Measurements from ENCODE around the gene ACADVL. TPM values are rescaled to one million over a fixed set of nuclear protein-coding genes. Genes with fewer than 3 reads are reported as not detected.

ACADVL gene
- total and polyA plus RNA-seq, 8 donors = 285 to 654 (median 381) TPM

GRCh38 chr17:7183433-7184090, 36.2 kb upstream of the ACADVL start:
- Histone ChIP-seq H3K4me1 (peaks cover 0 to 9% of the 10 kb centered on the region in 2 donors), H3K4me3 (no peak overlapping the region), H3K27ac (no peak overlapping the region), H3K27me3 (peaks cover 0 to 3% of the 10 kb centered on the region in 2 donors), H3K9me3 (no peaks in the 10 kb centered on the region), H3K36me3 (no peaks in the 10 kb centered on the region)
- DNase-seq (peak in 1 of 4 donors; percentile 2), ATAC-seq (no peak)
- TF ChIP-seq CTCF (IDR thresholded peaks at IDR 0.05) = no peak
- intact Hi-C loops (cut with DNase I) = no loop called here

- Histone ChIP-seq H3K9me3 (no peaks in the 10 kb centered on the region), H3K4me1 (peaks cover 0 to 9% of the 10 kb centered on the region in 2 donors), H3K36me3 (no peaks in the 10 kb centered on the region), H3K27me3 (no peaks in the 10 kb centered on the region), H3K4me3 (no peak overlapping the region), H3K27ac (no peak overlapping the region)
- ATAC-seq = peak; percentile 79
- peak in 2 of 4 donors; percentile 72 to 76 for DNase-seq
- intact Hi-C loops (cut with DNase I) = no loop called here
- TF ChIP-seq CTCF (IDR thresholded peaks at IDR 0.05) = no peak
Measured at GRCh38 chr17:7184091-7184488, 35.6 kb upstream of the ACADVL start.

GRCh38 chr17:7184647-7185046, 35.1 kb upstream of the ACADVL start:
- no peak overlapping the region for H3K4me3 ChIP-seq
- TF ChIP-seq CTCF (IDR thresholded peaks at IDR 0.05) = no peak
- H3K27ac ChIP-seq = no peak overlapping the region
- H3K27me3 ChIP-seq = no peaks in the 10 kb centered on the region
- no peak for ATAC-seq
- intact Hi-C loops (cut with DNase I) = no loop called here
- H3K4me1 ChIP-seq = peaks cover 0 to 9% of the 10 kb centered on the region in 2 donors
- no peaks in the 10 kb centered on the region for H3K36me3 ChIP-seq
- H3K9me3 ChIP-seq = no peaks in the 10 kb centered on the region
- peak in 1 of 4 donors; percentile 18 for DNase-seq

DNA sequence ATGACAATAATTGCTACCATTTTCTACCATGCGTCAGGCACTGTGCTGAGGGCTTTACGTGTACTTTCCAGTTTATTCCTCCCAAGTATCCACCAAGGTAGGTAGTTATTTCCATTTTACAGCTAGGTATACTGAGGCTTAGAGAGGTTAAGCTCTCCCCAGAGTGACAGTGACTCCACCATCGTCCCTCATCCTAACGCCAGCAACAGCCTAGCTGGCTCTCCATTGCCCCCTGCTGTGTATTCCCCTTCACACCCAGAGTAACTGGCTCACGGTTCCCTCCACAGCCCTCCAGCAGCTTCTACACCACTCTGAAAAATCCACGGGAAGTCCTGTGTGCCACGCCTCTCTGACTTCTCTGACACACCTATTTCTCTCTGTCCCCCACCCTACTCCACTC, 33.5 kb upstream of the ACADVL start:
- Histone ChIP-seq H3K9me3 (no peaks in the 10 kb centered on the region), H3K36me3 (peaks cover 0 to 12% of the 10 kb centered on the region in 2 donors), H3K27me3 (no peaks in the 10 kb centered on the region), H3K4me3 (no peak overlapping the region), H3K27ac (no peak overlapping the region), H3K4me1 (peaks cover 0 to 9% of the 10 kb centered on the region in 2 donors)
- no peak for DNase-seq
- TF ChIP-seq CTCF (IDR thresholded peaks at IDR 0.05) = peak in 1 of 2 donors; percentile 13
- no peak for ATAC-seq
- intact Hi-C loops (cut with DNase I) = no loop called here

GRCh38 chr17:7190276-7190917, 29.3 kb upstream of the ACADVL start:
- Histone ChIP-seq H3K36me3 (peaks cover 0 to 46% of the 10 kb centered on the region in 2 donors), H3K9me3 (no peaks in the 10 kb centered on the region), H3K4me1 (peaks cover 0 to 5% of the 10 kb centered on the region in 2 donors), H3K27ac (no peak overlapping the region), H3K27me3 (no peaks in the 10 kb centered on the region), H3K4me3 (no peak overlapping the region)
- DNase-seq = no peak
- intact Hi-C loops (cut with DNase I) = no loop called here
- no peak for ATAC-seq
- no peak for TF ChIP-seq CTCF (IDR thresholded peaks at IDR 0.05)
